Glutamatergic neuron (in vitro differentiated cells): ENCODE results near the gene TSSK2. TPM values are rescaled to one million over a fixed set of nuclear protein-coding genes. Genes with fewer than 3 reads are reported as not detected.

Source experiments
- DNase-seq: peaks from one replicate; pipeline ENCODE4 v3.0.0; 2022
- H3K27ac Mint-ChIP-seq: one replicate; pipeline ENCODE4 v1.8.0; 2020; ENCODE audit warnings: mild to moderate bottlenecking, mixed read lengths, inconsistent platforms; ENCODE audit not compliant: unreplicated experiment
- H3K27me3 Mint-ChIP-seq: one replicate; pipeline ENCODE4 v1.8.0; 2020; ENCODE audit warnings: mild to moderate bottlenecking, moderate library complexity, mixed read lengths, inconsistent platforms; ENCODE audit not compliant: unreplicated experiment
- H3K36me3 Mint-ChIP-seq: one replicate; pipeline ENCODE4 v1.8.0; 2020; ENCODE audit warnings: mild to moderate bottlenecking, mixed read lengths, inconsistent platforms; ENCODE audit not compliant: unreplicated experiment
- H3K4me1 Mint-ChIP-seq: one replicate; pipeline ENCODE4 v1.8.0; 2020; ENCODE audit warnings: mild to moderate bottlenecking, low read depth, mixed read lengths, inconsistent platforms; ENCODE audit not compliant: unreplicated experiment
- H3K4me3 Mint-ChIP-seq: one replicate; pipeline ENCODE4 v1.8.0; 2020; ENCODE audit warnings: mild to moderate bottlenecking, mixed read lengths, inconsistent platforms; ENCODE audit not compliant: unreplicated experiment
- H3K9me3 Mint-ChIP-seq: one replicate; pipeline ENCODE4 v1.8.0; 2020; ENCODE audit warnings: mild to moderate bottlenecking, moderate library complexity, mixed read lengths, inconsistent platforms; ENCODE audit not compliant: unreplicated experiment
- CTCF ChIP-seq: fragments of 200-600 bp; sonication (generic); IDR thresholded peaks from one replicate; pipeline ENCODE4 v1.5.0; 2021; ENCODE audit not compliant: partially characterized antibody, unreplicated experiment
- total RNA-seq: library from RNA; stranded (reverse); fragmentation: NEBNext Ultra II Directional; extraction: Animal tissue kit (Norgen Biotek cat#: 25700); gene quantifications from one replicate; pipeline ENCODE4 v1.2.1, GENCODE V29; 2021; ENCODE audit not compliant: unreplicated experiment

Gene TSSK2
- total RNA-seq, 1 donor from 2014 or later: not detected

GRCh38 chr22:19085233-19085718 lies 45.8 kb upstream of the TSSK2 start:
- TF ChIP-seq CTCF: no peak
- DNase-seq: no peak
- H3K4me3 Mint-ChIP-seq: no peak overlapping the region
- peaks cover 8% of the 10 kb centered on the region for H3K27me3 Mint-ChIP-seq
- H3K9me3 Mint-ChIP-seq: peaks cover 2% of the 10 kb centered on the region
- H3K36me3 Mint-ChIP-seq: peaks cover 6% of the 10 kb centered on the region
- peaks cover 12% of the 10 kb centered on the region for H3K4me1 Mint-ChIP-seq
- peak overlapping the region; percentile 62 for H3K27ac Mint-ChIP-seq

DNA sequence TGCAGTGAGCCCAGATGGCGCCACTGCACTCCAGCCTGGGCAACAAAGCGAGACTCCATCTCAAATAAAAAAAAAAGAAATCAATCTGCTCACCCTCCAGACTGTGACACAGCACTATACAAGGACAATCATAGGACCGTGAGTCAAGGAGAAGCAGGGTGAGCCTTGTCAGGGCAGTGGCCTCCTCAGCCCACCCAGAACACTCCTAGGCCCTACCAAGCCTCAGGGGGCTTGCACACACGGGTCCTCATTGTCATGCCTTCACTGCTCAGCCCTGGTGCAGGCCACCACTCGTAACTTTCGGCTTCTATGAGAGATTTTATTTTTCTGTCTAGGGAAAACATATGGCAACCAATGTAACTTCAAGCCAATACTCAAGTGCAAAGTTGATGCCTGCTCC lies 44.7 kb upstream of the TSSK2 start:
- H3K9me3 Mint-ChIP-seq: peaks cover 2% of the 10 kb centered on the region
- H3K36me3 Mint-ChIP-seq: peaks cover 6% of the 10 kb centered on the region
- no peak for TF ChIP-seq CTCF
- DNase-seq: no peak
- H3K4me1 Mint-ChIP-seq: peaks cover 12% of the 10 kb centered on the region
- peak overlapping the region; percentile 9 for H3K27ac Mint-ChIP-seq
- peaks cover 8% of the 10 kb centered on the region for H3K27me3 Mint-ChIP-seq
- H3K4me3 Mint-ChIP-seq: no peak overlapping the region

GRCh38 chr22:19086896-19087295 lies 44.2 kb upstream of the TSSK2 start:
- peaks cover 8% of the 10 kb centered on the region for H3K27me3 Mint-ChIP-seq
- no peak for TF ChIP-seq CTCF
- H3K9me3 Mint-ChIP-seq: peaks cover 2% of the 10 kb centered on the region
- peaks cover 6% of the 10 kb centered on the region for H3K36me3 Mint-ChIP-seq
- DNase-seq: no peak
- no peak overlapping the region for H3K4me3 Mint-ChIP-seq
- peak overlapping the region; percentile 9 for H3K27ac Mint-ChIP-seq
- H3K4me1 Mint-ChIP-seq: peaks cover 12% of the 10 kb centered on the region

DNA sequence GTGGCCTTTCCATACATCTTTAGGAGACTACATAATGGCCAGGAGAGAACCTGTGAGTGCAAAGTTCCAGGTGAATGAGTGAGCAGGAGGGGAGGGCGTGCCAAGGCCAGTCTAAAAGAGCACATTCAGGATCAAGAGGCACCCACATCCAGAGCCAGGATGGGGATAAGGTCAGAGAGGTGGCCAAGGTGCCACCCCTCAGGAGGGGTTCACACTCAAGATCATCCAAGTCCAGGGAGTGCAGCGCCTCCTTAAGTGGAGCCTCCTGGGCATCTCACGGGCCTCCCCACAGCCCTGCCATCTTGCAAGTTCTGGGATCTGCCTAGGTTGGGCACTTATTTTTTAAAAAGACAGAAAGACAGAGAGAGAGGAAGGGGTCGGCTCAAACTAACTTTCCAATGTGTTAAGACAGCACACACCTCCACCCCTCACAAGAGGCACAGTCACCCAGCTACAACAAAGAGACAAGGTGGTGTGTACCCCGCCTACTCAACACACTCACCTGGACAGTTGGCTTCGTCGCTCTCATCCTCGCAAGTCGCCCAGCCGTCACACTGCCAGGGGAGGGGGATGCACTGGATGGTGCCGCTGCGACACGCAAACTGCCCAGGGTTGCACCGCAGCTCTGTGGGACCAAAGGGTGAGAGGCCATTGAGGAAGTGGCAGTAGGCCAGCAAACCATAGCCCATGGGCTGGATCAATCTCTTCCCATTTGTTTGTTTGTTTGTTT lies 42.1 kb upstream of the TSSK2 start:
- H3K4me3 Mint-ChIP-seq: no peak overlapping the region
- H3K27ac Mint-ChIP-seq: no peak overlapping the region
- no peak for DNase-seq
- peaks cover 6% of the 10 kb centered on the region for H3K36me3 Mint-ChIP-seq
- TF ChIP-seq CTCF: no peak
- peaks cover 8% of the 10 kb centered on the region for H3K27me3 Mint-ChIP-seq
- peaks cover 12% of the 10 kb centered on the region for H3K4me1 Mint-ChIP-seq
- H3K9me3 Mint-ChIP-seq: peaks cover 4% of the 10 kb centered on the region

- H3K4me1 Mint-ChIP-seq: peaks cover 8% of the 10 kb centered on the region
Observed at GRCh38 chr22:19090183-19090582, 40.9 kb upstream of the TSSK2 start.

More at GRCh38 chr22:19090183-19090582, 40.9 kb upstream of the TSSK2 start:
- Mint-ChIP-seq H3K36me3 (peaks cover 2% of the 10 kb centered on the region), H3K27me3 (peaks cover 4% of the 10 kb centered on the region), H3K4me3 (no peak overlapping the region), H3K27ac (no peak overlapping the region), H3K9me3 (peaks cover 5% of the 10 kb centered on the region)
- no peak for TF ChIP-seq CTCF
- DNase-seq: no peak
